Activated CD4-positive, alpha-beta T cell treated with anti-CD3 and anti-CD28 coated beads, Interleukin-2, amount 10 ng/mL, durations not matched to agents 24 days and 14 days (primary cell): Measurements from ENCODE around the gene PIK3R1. TPM values are rescaled to one million over a fixed set of nuclear protein-coding genes. Genes with fewer than 3 reads are reported as not detected.
A peak's percentile ranks its signal among the peaks of the same experiment; 100 is the strongest.

Source experiments
- DNase-seq: peaks from one replicate; pipeline ENCODE4 v3.0.0; 2022
- H3K27ac Mint-ChIP-seq: one replicate; pipeline ENCODE4 v1.8.0; 2022; ENCODE audit warnings: mild to moderate bottlenecking, mixed read lengths
- H3K27me3 Mint-ChIP-seq: one replicate; pipeline ENCODE4 v1.8.0; 2022; ENCODE audit warnings: mixed read lengths
- H3K36me3 Mint-ChIP-seq: one replicate; pipeline ENCODE4 v1.8.0; 2022; ENCODE audit warnings: low read depth, mild to moderate bottlenecking, mixed read lengths
- H3K4me1 Mint-ChIP-seq: one replicate; pipeline ENCODE4 v1.8.0; 2021; ENCODE audit warnings: mixed read lengths
- H3K4me3 Mint-ChIP-seq: one replicate; pipeline ENCODE4 v1.8.0; 2022; ENCODE audit warnings: mild to moderate bottlenecking, moderate library complexity, mixed read lengths
- H3K9me3 Mint-ChIP-seq: one replicate; pipeline ENCODE4 v1.8.0; 2021; ENCODE audit warnings: mixed read lengths
- intact Hi-C: fragments of 100-400 bp; cut with micrococcal nuclease; formaldehyde crosslinking; loops from one replicate; pipeline ENCODE4 v1.15.1; 2023
- total RNA-seq: library from RNA; stranded (reverse); gene quantifications from 2 replicates; pipeline ENCODE4 v1.2.3, GENCODE V29; 2022

PIK3R1 gene
- total RNA-seq, 1 donor from 2014 or later: 38.6 TPM

DNA sequence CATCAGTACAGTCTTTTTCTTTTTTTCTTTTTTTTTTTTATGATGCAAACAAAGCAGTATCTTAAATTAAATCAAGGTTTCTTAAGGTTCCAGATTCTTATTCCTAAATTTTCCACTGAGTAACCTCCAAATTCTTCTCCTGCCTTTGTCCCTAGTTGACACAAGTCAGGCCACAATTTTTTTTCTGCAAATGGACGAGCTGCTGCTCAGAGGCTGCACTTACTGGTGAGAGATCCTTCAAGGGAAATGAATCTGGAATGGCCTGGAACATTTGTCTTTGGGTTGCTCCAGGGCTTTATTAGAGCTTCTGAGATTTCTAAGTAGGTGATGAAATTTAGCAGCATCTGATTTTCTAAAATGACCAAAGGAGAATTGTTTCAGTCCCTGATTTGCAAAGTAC lies 39.3 kb downstream of the PIK3R1 start:
- Mint-ChIP-seq H3K27me3 (no peaks in the 10 kb centered on the region), H3K4me3 (no peak overlapping the region), H3K27ac (no peak overlapping the region), H3K9me3 (no peaks in the 10 kb centered on the region), H3K36me3 (peaks cover 8% of the 10 kb centered on the region), H3K4me1 (peaks cover 60% of the 10 kb centered on the region)
- DNase-seq: no peak
- intact Hi-C loops: loop anchor here (2.0 to 10.0 kb wide), 4 partner anchors 14 to 1088 kb away; no protein-coding TSS in a partner anchor

DNA sequence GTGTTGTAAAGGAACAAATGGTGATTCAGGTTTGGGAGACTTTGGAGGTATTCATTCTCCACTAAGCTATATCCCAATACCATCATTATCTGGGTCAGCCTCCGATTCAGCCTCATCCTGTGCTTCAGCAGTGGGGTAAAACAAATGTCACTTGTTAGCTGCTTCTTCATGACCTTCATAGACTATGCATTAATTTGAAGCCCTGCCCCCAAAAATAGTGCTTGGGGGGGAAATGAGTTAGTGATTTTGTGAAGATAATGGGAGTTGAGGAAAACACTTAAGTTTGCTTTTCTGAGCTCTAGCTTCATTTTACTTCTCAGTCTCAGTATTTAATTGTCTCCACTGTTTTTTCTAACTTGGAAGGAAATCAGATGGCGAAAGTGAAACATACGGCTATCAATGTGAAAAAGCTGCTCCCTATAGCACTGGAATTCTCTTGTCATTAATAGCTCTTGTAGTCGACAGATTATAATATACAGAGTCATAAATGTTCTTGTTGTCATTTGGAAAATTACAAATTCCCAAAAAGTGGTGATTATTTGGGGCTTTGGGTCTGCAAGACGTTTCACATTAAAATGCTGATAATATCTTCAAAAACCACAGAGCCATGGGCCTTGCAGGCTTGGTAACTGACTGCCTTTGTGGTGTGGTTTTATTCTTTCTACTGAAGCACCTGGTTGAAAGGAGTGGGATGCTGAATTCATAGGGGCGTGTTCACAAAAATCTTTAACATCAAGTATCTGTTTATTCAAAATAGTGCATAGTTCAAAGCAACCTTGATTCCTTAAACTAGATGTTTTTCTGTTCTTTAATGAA lies 40.0 kb downstream of the PIK3R1 start:
- Mint-ChIP-seq H3K36me3 (peaks cover 11% of the 10 kb centered on the region), H3K4me3 (peak overlapping the region; percentile 69), H3K4me1 (peaks cover 59% of the 10 kb centered on the region), H3K27ac (peak overlapping the region; percentile 64), H3K9me3 (no peaks in the 10 kb centered on the region), H3K27me3 (no peaks in the 10 kb centered on the region)
- DNase-seq: peak; percentile 72
- intact Hi-C loops: loop anchor here (2.0 to 10.0 kb wide), 2 partner anchors 13 to 181 kb away; no protein-coding TSS in a partner anchor

DNA sequence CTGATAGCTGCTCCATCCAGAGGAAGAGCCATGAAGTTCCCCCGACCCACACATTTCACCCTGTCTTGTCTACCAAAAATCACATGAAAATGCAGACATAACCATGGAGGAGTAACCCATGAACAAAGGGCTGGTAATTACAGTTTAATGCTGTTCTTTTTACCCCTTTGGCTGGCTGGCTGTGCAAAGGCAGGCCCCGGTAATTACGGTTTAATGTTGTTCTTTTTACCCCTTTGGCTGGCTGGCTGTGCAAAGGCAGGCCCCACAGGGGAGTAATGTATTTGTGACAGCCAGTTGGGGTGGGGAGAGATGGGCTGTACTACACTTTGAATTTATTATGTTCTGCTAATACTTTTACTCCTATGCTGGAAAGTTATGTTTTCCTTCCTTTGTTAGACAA lies 41.7 kb downstream of the PIK3R1 start:
- no peak for DNase-seq
- H3K36me3 Mint-ChIP-seq: peaks cover 9% of the 10 kb centered on the region
- no peak overlapping the region for H3K4me3 Mint-ChIP-seq
- intact Hi-C loops: loop anchor here (10.0 kb wide), 1 partner anchor 182 kb away; no protein-coding TSS in a partner anchor
- H3K27ac Mint-ChIP-seq: no peak overlapping the region
- no peaks in the 10 kb centered on the region for H3K27me3 Mint-ChIP-seq
- peaks cover 55% of the 10 kb centered on the region for H3K4me1 Mint-ChIP-seq
- H3K9me3 Mint-ChIP-seq: no peaks in the 10 kb centered on the region

- no peaks in the 10 kb centered on the region for H3K27me3 Mint-ChIP-seq
- intact Hi-C loops: loop anchor here (10.0 kb wide), 1 partner anchor 184 kb away; no protein-coding TSS in a partner anchor
- no peak for DNase-seq
- H3K4me1 Mint-ChIP-seq: peaks cover 47% of the 10 kb centered on the region
- no peak overlapping the region for H3K4me3 Mint-ChIP-seq
- H3K9me3 Mint-ChIP-seq: no peaks in the 10 kb centered on the region
- peaks cover 9% of the 10 kb centered on the region for H3K36me3 Mint-ChIP-seq
- H3K27ac Mint-ChIP-seq: peak overlapping the region; percentile 5
Measured at GRCh38 chr5:68258531-68258930, 43.0 kb downstream of the PIK3R1 start.

GRCh38 chr5:68259700-68260099 lies 44.1 kb downstream of the PIK3R1 start:
- Mint-ChIP-seq H3K4me1 (peaks cover 53% of the 10 kb centered on the region), H3K27ac (no peak overlapping the region), H3K27me3 (no peaks in the 10 kb centered on the region), H3K4me3 (no peak overlapping the region), H3K9me3 (no peaks in the 10 kb centered on the region), H3K36me3 (peaks cover 9% of the 10 kb centered on the region)
- no peak for DNase-seq
- intact Hi-C loops: loop anchor here (1.0 to 10.0 kb wide), 2 partner anchors 11 to 185 kb away; no protein-coding TSS in a partner anchor

DNA sequence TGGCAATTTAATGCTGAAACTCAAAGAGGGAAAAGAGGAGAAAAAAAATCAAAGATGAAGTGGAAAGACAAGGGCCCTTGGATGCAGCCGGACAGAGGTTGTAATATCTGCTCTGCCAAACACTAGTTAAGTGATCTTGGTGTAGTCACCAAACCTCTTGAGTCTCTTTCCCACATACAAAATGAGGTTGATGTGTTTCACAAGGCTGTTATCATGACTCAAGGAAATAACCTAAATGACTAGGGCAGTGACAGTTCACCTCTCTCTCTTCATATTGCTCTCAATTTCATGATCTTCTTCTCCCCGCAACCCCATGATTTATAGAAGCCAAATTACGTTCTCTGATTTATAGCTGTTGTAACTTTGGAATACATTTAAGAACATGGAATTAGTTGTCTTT lies 44.9 kb downstream of the PIK3R1 start:
- H3K9me3 Mint-ChIP-seq: no peaks in the 10 kb centered on the region
- no peak overlapping the region for H3K27ac Mint-ChIP-seq
- intact Hi-C loops: loop anchor here (1.0 kb wide), 1 partner anchor 10 kb away; no protein-coding TSS in a partner anchor

DNA sequence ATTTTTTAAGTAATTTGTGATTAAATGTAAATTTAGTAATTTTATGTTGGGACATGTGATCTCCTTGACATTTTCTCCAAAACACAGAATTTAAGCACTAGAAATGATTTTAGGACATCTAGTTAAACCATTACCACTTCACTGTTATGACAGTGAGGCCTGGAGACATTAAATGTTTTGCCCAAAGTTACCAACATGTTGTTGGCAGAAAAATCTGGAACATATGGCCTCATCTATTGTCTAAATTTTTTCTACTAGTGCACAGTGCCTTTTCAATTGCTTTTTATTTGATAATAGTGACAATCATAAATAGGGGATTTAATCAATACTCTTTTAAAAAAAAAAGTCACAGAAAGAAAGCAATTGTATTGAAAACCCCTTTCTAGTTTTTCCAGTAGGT lies 45.6 kb downstream of the PIK3R1 start:
- H3K4me1 Mint-ChIP-seq: peaks cover 55% of the 10 kb centered on the region
- H3K27me3 Mint-ChIP-seq: no peaks in the 10 kb centered on the region
- peaks cover 9% of the 10 kb centered on the region for H3K36me3 Mint-ChIP-seq
- H3K27ac Mint-ChIP-seq: no peak overlapping the region
- no peaks in the 10 kb centered on the region for H3K9me3 Mint-ChIP-seq
- intact Hi-C loops: no loop called here
- no peak overlapping the region for H3K4me3 Mint-ChIP-seq
- no peak for DNase-seq

More for the DNA sequence above, 44.9 kb downstream of the PIK3R1 start:
- Mint-ChIP-seq H3K27me3 (no peaks in the 10 kb centered on the region), H3K4me3 (no peak overlapping the region), H3K4me1 (peaks cover 53% of the 10 kb centered on the region), H3K36me3 (peaks cover 9% of the 10 kb centered on the region)
- no peak for DNase-seq

DNA sequence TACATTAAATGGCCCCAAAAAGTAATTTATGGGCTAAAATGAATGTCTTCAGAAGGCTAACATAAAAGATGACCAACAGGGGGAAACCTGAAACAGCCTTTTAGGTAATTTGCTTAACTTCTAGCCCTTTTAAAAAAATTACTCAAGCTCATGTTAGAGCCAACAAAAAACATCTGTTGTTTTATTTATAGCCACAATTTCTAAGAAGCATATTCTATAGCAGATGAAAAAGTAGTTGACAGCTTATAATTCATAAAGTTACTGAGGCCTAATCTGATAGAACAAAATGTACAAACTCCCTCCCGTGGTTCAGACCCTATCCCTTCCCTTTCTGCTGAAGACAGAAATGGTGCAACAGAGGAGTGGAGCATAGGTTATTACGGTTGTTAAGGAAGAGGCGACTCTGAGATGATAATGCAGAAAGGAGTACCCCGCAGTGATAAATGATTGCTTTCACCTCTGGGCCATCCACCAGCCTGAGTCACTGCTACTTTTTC lies 46.1 kb downstream of the PIK3R1 start:
- peaks cover 55% of the 10 kb centered on the region for H3K4me1 Mint-ChIP-seq
- intact Hi-C loops: no loop called here
- H3K36me3 Mint-ChIP-seq: peaks cover 9% of the 10 kb centered on the region
- DNase-seq: no peak
- H3K27me3 Mint-ChIP-seq: no peaks in the 10 kb centered on the region
- no peaks in the 10 kb centered on the region for H3K9me3 Mint-ChIP-seq
- peak overlapping the region; percentile 56 for H3K27ac Mint-ChIP-seq
- no peak overlapping the region for H3K4me3 Mint-ChIP-seq

DNA sequence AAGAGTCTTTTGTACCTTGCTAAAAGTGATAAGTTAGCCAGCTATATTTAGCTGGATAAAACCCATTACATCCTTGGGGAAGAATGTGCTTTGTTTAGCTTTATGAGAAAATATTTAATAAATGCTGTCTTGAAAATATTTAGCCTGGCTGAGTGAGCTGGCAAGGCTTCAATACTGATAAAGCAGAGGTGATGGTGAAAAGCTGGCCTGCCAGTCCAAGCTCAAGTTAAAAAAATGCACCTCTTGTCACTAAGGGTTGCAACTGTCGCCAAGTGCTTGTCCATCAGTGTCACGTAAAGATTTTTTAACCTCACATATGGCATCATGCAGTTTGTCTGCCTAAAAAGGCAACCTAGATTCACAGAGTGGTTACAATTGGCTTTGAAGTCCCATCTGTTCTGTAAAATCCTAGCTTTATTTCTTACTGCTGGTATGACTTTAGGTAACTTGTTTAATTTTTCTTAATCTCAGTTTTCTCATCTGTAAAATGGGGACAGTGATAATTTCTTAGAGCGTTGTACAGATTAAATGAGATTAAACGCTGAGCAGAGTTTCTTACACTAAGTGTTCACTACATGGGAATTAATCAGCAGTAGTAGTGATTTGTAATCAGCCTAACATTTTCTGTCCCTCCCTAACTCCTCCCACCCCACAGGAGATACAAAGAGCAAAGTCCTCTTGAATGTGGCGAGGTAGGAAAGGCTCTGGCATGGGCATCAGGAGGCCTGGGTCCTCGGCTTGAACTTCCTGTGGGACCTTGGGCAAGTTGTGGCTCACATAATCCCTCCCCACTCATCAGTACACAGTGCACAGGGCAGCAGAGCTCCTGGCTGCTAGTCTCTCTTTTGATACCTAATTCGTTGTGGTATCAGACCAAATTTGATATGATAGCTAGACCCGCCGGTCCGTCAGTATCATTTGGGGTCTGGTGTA lies 48.7 kb downstream of the PIK3R1 start:
- H3K27me3 Mint-ChIP-seq: no peaks in the 10 kb centered on the region
- H3K4me1 Mint-ChIP-seq: peaks cover 51% of the 10 kb centered on the region
- DNase-seq: peak; percentile 49
- intact Hi-C loops: no loop called here
- H3K4me3 Mint-ChIP-seq: no peak overlapping the region
- H3K9me3 Mint-ChIP-seq: no peaks in the 10 kb centered on the region
- H3K36me3 Mint-ChIP-seq: peaks cover 4% of the 10 kb centered on the region
- H3K27ac Mint-ChIP-seq: no peak overlapping the region

- Mint-ChIP-seq H3K9me3 (no peaks in the 10 kb centered on the region), H3K4me3 (no peak overlapping the region), H3K27me3 (no peaks in the 10 kb centered on the region), H3K36me3 (peaks cover under 1% of the 10 kb centered on the region), H3K27ac (peak overlapping the region; percentile 40), H3K4me1 (peaks cover 48% of the 10 kb centered on the region)
- no peak for DNase-seq
- intact Hi-C loops: no loop called here
Measured at GRCh38 chr5:68265347-68265746, 49.8 kb downstream of the PIK3R1 start.

GRCh38 chr5:68265822-68266395 lies 50.4 kb downstream of the PIK3R1 start:
- H3K27ac Mint-ChIP-seq: peak overlapping the region; percentile 26

DNA sequence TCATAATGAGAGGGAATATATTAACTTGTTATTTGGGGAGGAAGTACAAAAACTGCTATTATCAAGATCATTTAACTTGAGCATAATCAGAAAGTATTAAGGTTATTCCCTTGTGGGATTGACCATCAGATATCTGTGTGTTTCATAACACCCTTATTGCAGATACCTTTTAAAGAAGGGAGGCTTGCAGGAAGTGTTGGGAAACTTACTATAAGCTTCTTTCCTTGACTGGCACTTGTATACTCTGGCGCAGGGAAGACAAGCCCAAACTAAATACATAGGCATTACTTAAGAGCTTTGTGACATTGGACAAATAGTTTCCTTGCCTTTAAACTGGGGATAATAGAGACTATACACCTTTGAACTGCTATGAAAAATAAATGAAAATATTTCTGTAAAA lies 50.9 kb downstream of the PIK3R1 start:
- no peak for DNase-seq
- Mint-ChIP-seq H3K27me3 (no peaks in the 10 kb centered on the region), H3K4me1 (peaks cover 51% of the 10 kb centered on the region), H3K9me3 (no peaks in the 10 kb centered on the region), H3K36me3 (no peaks in the 10 kb centered on the region), H3K27ac (no peak overlapping the region), H3K4me3 (no peak overlapping the region)
- intact Hi-C loops: no loop called here

More at GRCh38 chr5:68265822-68266395, 50.4 kb downstream of the PIK3R1 start:
- Mint-ChIP-seq H3K9me3 (no peaks in the 10 kb centered on the region), H3K36me3 (no peaks in the 10 kb centered on the region), H3K4me3 (no peak overlapping the region), H3K4me1 (peaks cover 49% of the 10 kb centered on the region), H3K27me3 (no peaks in the 10 kb centered on the region)
- no peak for DNase-seq
- intact Hi-C loops: no loop called here

DNA sequence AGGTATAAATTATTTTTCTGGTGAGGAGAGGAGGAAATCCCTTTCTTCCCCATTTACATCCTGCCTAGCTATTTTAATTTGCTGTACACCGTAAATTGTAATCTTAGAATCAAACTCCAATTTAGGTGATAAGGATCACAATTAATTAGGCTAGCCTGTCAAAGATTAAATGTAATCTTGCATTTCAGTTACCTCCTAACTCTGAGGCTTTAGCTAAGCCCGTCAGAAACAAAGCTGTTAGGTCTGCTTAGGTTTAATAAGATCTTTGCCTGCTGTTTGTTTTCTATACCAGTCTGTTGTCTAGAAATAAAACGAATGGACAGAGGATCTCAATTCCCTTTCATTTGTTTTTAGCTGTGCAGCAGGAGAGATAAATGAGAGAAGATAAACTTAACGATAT lies 51.5 kb downstream of the PIK3R1 start:
- intact Hi-C loops: no loop called here
- Mint-ChIP-seq H3K27ac (no peak overlapping the region), H3K27me3 (no peaks in the 10 kb centered on the region), H3K4me3 (no peak overlapping the region), H3K36me3 (no peaks in the 10 kb centered on the region), H3K4me1 (peaks cover 48% of the 10 kb centered on the region), H3K9me3 (no peaks in the 10 kb centered on the region)
- DNase-seq: no peak
